ENCODE data around the gene PCDHGA8.
"Not testable (repeated sequence)": the region's sequence is repeated elsewhere in the genome, so short reads cannot be mapped to it uniquely, and the experiment has no call there.

Gene PCDHGA8

DNA sequence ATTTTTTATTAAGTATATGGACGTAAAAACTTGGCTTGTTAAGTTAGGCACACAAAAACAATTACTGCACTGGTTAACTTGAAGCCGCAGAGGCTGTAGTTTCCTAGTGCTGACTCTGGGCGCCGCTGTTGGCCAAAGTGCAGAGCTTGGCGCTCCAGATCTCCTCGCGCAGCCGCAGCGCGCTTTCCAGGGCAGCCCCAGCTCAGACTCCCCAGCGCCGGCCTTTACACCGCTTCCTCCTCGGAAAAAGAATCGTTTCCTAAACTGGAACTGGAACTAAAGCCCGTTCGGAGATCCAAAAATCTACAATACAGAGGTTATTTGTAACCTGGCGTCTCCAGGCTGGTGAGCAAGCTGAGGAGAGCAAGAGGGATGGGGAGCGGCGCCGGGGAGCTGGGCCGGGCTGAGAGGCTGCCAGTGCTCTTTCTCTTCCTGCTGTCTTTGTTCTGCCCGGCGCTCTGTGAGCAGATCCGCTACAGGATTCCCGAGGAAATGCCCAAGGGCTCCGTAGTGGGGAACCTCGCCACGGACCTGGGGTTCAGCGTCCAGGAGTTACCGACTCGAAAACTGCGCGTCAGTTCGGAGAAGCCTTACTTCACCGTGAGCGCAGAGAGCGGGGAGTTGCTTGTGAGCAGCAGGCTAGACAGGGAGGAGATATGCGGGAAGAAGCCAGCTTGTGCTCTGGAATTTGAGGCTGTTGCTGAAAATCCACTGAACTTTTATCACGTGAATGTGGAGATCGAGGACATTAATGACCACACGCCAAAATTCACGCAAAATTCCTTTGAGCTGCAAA lies 5.5 kb downstream of the PCDHGA8 start, which contains the start of gene PCDHGB5:
Gene PCDHGB5 (plus strand): TSS at position 192 of the 796 bp plus-strand sequence. CDS start 181 bp downstream, at position 373.
- H3K4me3 ChIP-seq (ENCODE audit: low read depth, low read length), result peak within 1 kb of the TSS; percentile 30
- H3K27me3 ChIP-seq (ENCODE audit: control insufficient read depth, insufficient read depth, low read length); H3K4me1 ChIP-seq (ENCODE audit: control insufficient read depth, insufficient read depth, low read length); H3K9me3 ChIP-seq (ENCODE audit: control insufficient read depth, insufficient read depth, low read length); H3K36me3 ChIP-seq (ENCODE audit: control insufficient read depth, insufficient read depth, low read length): not testable (repeated sequence)
- H3K9ac ChIP-seq (ENCODE audit: low read depth, low read length), result peak within 1 kb of the TSS; percentile 24

DNA sequence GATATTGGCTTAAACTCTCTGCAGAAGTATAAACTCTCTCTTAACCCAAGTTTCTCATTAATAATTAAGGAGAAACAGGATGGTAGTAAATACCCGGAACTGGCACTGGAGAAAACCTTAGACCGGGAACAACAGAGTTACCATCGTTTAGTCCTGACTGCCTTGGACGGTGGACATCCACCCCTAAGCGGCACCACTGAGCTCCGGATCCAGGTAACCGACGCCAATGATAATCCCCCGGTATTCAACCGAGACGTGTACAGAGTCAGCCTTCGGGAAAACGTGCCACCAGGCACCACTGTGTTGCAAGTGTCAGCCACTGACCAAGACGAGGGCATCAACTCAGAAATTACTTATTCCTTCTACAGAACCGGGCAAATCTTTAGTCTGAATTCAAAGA lies 6.2 kb downstream of the PCDHGA8 start:
- Histone ChIP-seq H3K9ac (ENCODE audit: low read depth, low read length) (no peak overlapping the region), H3K4me1 (ENCODE audit: control insufficient read depth, insufficient read depth, low read length) (no peaks in the 10 kb centered on the region), H3K36me3 (ENCODE audit: control insufficient read depth, insufficient read depth, low read length) (no peaks in the 10 kb centered on the region), H3K4me3 (ENCODE audit: low read depth, low read length) (no peak overlapping the region), H3K27me3 (ENCODE audit: control insufficient read depth, insufficient read depth, low read length) (no peaks in the 10 kb centered on the region), H3K9me3 (ENCODE audit: control insufficient read depth, insufficient read depth, low read length) (peaks cover 4% of the 10 kb centered on the region)

GRCh38 chr5:141399555-141400258 lies 7.3 kb downstream of the PCDHGA8 start:
- Histone ChIP-seq H3K4me1 (ENCODE audit: control insufficient read depth, insufficient read depth, low read length) (no peaks in the 10 kb centered on the region), H3K9me3 (ENCODE audit: control insufficient read depth, insufficient read depth, low read length) (peaks cover 4% of the 10 kb centered on the region), H3K36me3 (ENCODE audit: control insufficient read depth, insufficient read depth, low read length) (no peaks in the 10 kb centered on the region), H3K27me3 (ENCODE audit: control insufficient read depth, insufficient read depth, low read length) (no peaks in the 10 kb centered on the region), H3K4me3 (ENCODE audit: low read depth, low read length) (no peak overlapping the region), H3K9ac (ENCODE audit: low read depth, low read length) (no peak overlapping the region)

DNA sequence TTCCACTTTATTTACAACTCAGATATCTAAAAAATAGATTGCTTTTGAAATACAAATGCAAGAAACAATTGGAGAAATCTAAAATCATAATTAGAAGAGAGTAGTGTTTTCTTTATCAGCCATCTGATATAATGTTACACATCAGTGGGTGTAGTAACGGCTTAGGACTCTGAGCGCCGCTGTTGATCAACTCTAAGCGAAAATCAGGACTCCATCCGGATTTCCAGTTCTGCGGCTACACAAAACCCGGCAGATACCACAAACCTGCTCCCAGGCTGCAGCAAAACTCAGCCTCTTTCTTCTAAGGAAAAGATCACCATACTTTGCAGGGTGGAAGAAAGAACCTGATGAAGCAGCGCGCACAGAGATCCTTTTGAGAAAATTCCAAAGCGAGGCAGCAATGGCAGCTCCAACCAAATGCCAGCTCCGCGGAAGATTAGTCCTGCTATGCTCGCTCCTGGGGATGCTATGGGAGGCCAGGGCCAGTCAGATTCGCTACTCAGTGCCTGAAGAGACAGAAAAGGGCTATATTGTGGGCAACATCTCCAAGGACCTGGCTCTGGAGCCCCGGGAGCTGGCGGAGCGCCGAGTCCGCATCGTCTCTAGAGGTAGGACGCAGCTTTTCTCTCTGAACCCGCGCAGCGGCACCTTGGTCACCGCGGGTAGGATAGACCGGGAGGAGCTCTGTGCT lies 10.3 kb downstream of the PCDHGA8 start, which contains the start of gene PCDHGA9:
Gene PCDHGA9 (plus strand): TSS at position 226 of the 691 bp plus-strand sequence. CDS start 175 bp downstream, at position 401.
- Histone ChIP-seq H3K9me3 (ENCODE audit: control insufficient read depth, insufficient read depth, low read length) (peaks cover 4% of the 10 kb centered on the region), H3K27me3 (ENCODE audit: control insufficient read depth, insufficient read depth, low read length) (no peaks in the 10 kb centered on the region), H3K4me3 (ENCODE audit: low read depth, low read length) (no peak within 1 kb of the TSS), H3K36me3 (ENCODE audit: control insufficient read depth, insufficient read depth, low read length) (no peaks in the 10 kb centered on the region), H3K9ac (ENCODE audit: low read depth, low read length) (no peak within 1 kb of the TSS), H3K4me1 (ENCODE audit: control insufficient read depth, insufficient read depth, low read length) (no peaks in the 10 kb centered on the region)

DNA sequence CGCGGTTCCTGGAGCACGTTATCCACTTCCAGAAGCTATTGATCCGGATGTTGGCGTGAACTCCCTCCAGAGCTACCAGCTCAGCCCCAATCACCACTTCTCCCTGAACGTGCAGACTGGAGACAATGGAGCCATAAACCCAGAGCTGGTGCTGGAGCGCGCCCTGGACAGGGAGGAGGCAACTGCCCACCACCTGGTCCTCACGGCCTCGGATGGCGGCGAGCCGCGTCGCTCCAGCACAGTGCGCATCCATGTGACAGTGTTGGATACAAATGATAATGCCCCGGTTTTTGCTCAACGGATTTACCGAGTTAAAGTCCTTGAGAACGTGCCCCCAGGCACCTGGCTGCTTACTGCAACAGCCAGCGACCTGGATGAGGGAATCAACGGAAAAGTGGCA lies 11.0 kb downstream of the PCDHGA8 start:
- no peak overlapping the region for H3K9ac ChIP-seq (ENCODE audit: low read depth, low read length)
- no peaks in the 10 kb centered on the region for H3K4me1 ChIP-seq (ENCODE audit: control insufficient read depth, insufficient read depth, low read length)
- no peaks in the 10 kb centered on the region for H3K36me3 ChIP-seq (ENCODE audit: control insufficient read depth, insufficient read depth, low read length)
- no peak overlapping the region for H3K4me3 ChIP-seq (ENCODE audit: low read depth, low read length)
- H3K27me3 ChIP-seq (ENCODE audit: control insufficient read depth, insufficient read depth, low read length), result peaks cover 1% of the 10 kb centered on the region
- peaks cover 4% of the 10 kb centered on the region for H3K9me3 ChIP-seq (ENCODE audit: control insufficient read depth, insufficient read depth, low read length)

DNA sequence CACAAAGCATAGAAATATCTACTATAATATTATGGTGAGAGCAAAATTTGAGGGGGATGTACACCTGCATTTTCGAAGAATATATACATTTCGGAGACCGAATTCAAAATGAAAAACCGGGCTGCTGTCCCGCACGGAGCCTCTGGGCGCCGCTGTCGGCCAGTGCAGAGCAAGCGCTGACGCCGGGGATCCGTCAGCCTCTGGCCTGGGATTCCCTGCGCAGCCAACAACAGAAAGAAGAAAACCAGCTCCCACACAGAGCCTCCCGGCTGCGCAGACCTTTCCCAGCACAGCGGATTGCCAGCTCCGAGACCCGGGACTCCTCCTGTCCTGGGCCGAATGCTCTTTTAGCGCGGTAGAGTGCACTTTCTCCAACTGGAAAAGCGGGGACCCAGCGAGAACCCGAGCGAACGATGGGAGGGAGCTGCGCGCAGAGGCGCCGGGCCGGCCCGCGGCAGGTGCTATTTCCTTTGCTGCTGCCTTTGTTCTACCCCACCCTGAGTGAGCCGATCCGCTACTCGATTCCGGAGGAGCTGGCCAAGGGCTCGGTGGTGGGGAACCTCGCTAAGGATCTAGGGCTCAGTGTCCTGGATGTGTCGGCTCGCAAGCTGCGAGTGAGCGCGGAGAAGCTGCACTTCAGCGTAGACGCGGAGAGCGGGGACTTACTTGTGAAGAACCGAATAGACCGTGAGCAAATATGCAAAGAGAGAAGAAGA lies 15.5 kb downstream of the PCDHGA8 start, which contains the start of gene PCDHGB6:
Gene PCDHGB6 (plus strand): TSS at position 232 of the 716 bp plus-strand sequence. CDS start 182 bp downstream, at position 414.
- Histone ChIP-seq H3K9ac (ENCODE audit: low read depth, low read length) (peak within 1 kb of the TSS; percentile 54), H3K4me3 (ENCODE audit: low read depth, low read length) (peak within 1 kb of the TSS; percentile 72), H3K27me3 (ENCODE audit: control insufficient read depth, insufficient read depth, low read length) (peaks cover 14% of the 10 kb centered on the region)
- H3K4me1 ChIP-seq (ENCODE audit: control insufficient read depth, insufficient read depth, low read length); H3K36me3 ChIP-seq (ENCODE audit: control insufficient read depth, insufficient read depth, low read length); H3K9me3 ChIP-seq (ENCODE audit: control insufficient read depth, insufficient read depth, low read length): not testable (repeated sequence)

DNA sequence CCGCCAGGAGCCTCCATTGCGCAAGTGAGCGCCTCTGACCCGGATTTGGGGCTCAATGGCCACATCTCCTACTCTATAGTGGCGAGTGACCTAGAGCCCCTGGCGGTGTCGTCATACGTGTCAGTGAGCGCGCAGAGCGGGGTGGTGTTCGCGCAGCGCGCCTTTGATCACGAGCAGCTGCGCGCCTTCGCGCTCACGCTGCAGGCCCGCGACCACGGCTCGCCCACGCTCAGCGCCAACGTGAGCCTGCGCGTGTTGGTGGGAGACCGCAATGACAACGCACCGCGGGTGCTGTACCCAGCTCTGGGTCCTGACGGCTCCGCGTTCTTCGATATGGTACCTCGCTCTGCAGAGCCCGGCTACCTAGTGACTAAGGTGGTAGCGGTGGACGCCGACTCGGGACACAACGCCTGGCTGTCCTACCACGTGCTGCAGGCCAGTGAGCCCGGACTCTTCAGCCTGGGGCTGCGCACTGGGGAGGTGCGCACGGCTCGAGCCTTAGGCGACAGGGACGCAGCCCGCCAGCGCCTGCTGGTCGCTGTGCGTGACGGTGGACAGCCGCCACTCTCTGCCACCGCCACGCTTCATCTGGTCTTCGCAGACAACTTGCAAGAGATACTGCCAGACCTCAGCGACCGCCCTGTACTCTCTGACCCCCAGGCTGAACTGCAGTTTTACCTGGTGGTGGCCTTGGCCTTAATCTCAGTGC lies 17.3 kb downstream of the PCDHGA8 start:
- Histone ChIP-seq H3K4me1 (ENCODE audit: control insufficient read depth, insufficient read depth, low read length) (no peaks in the 10 kb centered on the region), H3K9me3 (ENCODE audit: control insufficient read depth, insufficient read depth, low read length) (no peaks in the 10 kb centered on the region), H3K36me3 (ENCODE audit: control insufficient read depth, insufficient read depth, low read length) (no peaks in the 10 kb centered on the region), H3K9ac (ENCODE audit: low read depth, low read length) (no peak overlapping the region), H3K27me3 (ENCODE audit: control insufficient read depth, insufficient read depth, low read length) (peaks cover 14% of the 10 kb centered on the region), H3K4me3 (ENCODE audit: low read depth, low read length) (no peak overlapping the region)

DNA sequence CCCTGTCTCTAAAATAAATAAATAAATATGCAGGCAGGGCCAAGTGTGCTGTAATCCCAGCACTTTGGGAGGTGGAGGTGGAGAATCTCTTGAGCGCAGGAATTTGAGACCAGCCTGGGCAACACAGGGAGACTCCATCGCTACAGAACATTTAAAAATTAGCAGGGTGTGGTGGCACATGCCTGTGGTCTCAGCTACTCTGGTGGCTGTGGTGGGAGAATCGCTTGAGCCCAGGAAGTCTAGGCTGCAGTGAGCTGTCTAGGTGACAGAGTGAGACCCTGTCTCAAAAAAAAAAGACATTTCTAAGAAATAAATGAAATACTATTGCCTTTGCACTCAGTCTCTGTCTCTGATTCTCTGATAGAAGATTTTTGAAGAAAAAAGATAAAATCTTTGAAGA lies 19.1 kb downstream of the PCDHGA8 start:
- no peaks in the 10 kb centered on the region for H3K9me3 ChIP-seq (ENCODE audit: control insufficient read depth, insufficient read depth, low read length)
- H3K36me3 ChIP-seq (ENCODE audit: control insufficient read depth, insufficient read depth, low read length), result no peaks in the 10 kb centered on the region

DNA sequence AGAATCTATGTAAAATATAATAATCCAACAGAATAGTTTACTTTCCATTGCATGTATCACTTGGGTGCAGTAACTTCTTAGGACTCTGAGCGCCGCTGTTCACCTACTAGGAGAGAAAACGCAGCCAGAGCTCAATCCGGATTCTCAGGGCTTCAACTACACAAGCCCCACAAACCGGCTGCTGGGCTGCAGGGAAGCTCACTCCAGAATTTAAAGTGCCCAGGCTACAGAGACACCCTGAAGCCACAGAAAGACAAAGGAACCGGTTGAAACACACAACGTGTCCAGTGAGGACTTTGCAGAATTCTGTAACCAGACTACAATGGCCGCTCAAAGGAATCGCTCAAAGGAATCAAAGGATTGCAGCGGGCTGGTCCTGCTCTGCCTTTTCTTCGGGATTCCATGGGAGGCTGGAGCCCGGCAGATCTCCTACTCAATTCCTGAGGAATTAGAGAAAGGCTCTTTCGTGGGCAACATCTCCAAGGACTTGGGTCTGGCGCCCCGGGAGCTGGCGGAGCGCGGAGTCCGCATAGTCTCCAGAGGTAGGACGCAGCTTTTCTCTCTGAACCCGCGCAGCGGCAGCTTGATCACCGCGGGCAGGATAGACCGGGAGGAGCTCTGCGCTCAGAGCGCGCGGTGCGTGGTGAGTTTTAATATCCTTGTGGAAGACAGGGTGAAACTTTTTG lies 20.6 kb downstream of the PCDHGA8 start, which contains the start of gene PCDHGA10:
Gene PCDHGA10 (plus strand): TSS at position 134 of the 686 bp plus-strand sequence. CDS start 189 bp downstream, at position 323.
- Histone ChIP-seq H3K9ac (ENCODE audit: low read depth, low read length) (peak within 1 kb of the TSS; percentile 28), H3K4me3 (ENCODE audit: low read depth, low read length) (peak within 1 kb of the TSS; percentile 59), H3K4me1 (ENCODE audit: control insufficient read depth, insufficient read depth, low read length) (no peaks in the 10 kb centered on the region), H3K9me3 (ENCODE audit: control insufficient read depth, insufficient read depth, low read length) (no peaks in the 10 kb centered on the region), H3K27me3 (ENCODE audit: control insufficient read depth, insufficient read depth, low read length) (peaks cover 15% of the 10 kb centered on the region), H3K36me3 (ENCODE audit: control insufficient read depth, insufficient read depth, low read length) (no peaks in the 10 kb centered on the region)

More for the DNA sequence above, 19.1 kb downstream of the PCDHGA8 start:
- H3K9ac ChIP-seq (ENCODE audit: low read depth, low read length), result no peak overlapping the region
- H3K4me1 ChIP-seq (ENCODE audit: control insufficient read depth, insufficient read depth, low read length), result no peaks in the 10 kb centered on the region
- no peak overlapping the region for H3K4me3 ChIP-seq (ENCODE audit: low read depth, low read length)
- H3K27me3 ChIP-seq (ENCODE audit: control insufficient read depth, insufficient read depth, low read length), result peaks cover 14% of the 10 kb centered on the region

- Histone ChIP-seq H3K4me1 (ENCODE audit: control insufficient read depth, insufficient read depth, low read length) (no peaks in the 10 kb centered on the region), H3K4me3 (ENCODE audit: low read depth, low read length) (peak overlapping the region; percentile 59), H3K9ac (ENCODE audit: low read depth, low read length) (peak overlapping the region; percentile 28), H3K9me3 (ENCODE audit: control insufficient read depth, insufficient read depth, low read length) (no peaks in the 10 kb centered on the region), H3K36me3 (ENCODE audit: control insufficient read depth, insufficient read depth, low read length) (no peaks in the 10 kb centered on the region), H3K27me3 (ENCODE audit: control insufficient read depth, insufficient read depth, low read length) (peaks cover 17% of the 10 kb centered on the region)
Observed at GRCh38 chr5:141413540-141414069, 21.2 kb downstream of the PCDHGA8 start.
